Measurements from ENCODE around the gene RREB1. TPM values are rescaled to one million over a fixed set of nuclear protein-coding genes. Genes with fewer than 3 reads are reported as not detected.

RREB1 gene
- total and polyA plus RNA-seq, 2 experiments from 2014 or later = 8.5 to 25.5 TPM

DNA sequence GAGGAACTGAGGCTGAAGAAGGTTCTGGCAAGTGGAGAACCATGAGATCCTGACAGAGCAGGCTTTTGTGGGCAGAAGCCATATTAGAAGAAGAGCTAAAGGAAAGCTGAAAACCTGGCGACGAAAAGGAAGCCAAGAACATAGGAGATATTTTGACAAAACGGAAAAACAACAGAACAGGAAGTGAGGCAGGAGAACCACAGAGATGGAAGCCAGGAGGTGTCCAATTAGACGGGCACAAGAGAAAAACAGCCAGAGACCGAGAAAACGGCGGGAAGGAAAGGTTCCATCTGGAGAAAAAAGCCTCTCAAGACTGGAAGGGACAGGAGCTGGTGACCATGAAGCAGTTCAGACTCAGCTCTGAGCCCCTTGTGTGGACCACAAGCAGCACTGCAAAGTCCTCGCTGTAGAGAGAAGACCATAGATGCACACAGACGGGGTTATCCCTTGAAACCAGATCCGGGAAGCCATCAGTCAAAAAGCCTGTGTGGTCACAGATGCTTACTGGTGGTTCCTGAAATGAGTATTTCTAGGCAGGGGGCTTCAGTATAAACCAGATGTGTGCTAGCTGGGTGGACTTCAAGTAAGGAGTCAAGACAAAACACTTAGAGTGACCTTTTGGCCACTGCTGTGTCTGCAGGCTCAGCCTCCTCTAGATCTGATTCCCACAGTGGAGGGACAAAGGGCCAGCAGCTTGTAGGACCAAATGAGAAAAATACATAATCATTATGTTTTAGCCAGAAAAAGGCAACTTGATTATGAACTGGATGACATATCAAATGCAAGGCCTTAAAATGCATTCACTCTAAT, 174.5 kb downstream of the RREB1 start:
- H3K27me3 ChIP-seq (ENCODE audit: insufficient read depth) = no peaks in the 10 kb centered on the region
- H3K9me3 Mint-ChIP-seq = no peaks in the 10 kb centered on the region
- peaks cover 4% of the 10 kb centered on the region for H4K20me1 ChIP-seq (replicated peaks; ENCODE audit: insufficient read depth)
- no peaks in the 10 kb centered on the region for H3K4me1 ChIP-seq (ENCODE audit: insufficient read depth)
- no peak overlapping the region for H3K4me3 ChIP-seq
- H3F3A ChIP-seq (replicated peaks; ENCODE audit: low read depth) = no peaks in the 10 kb centered on the region
- peak overlapping the region; percentile 30; the same call in 1 of the 2 replicates for H3K27ac Mint-ChIP-seq
- no peak overlapping the region for H2AFZ ChIP-seq
- ATAC-seq (no peak), DNase-seq (ENCODE audit: low spot score) (no peak)
- peaks cover 14% of the 10 kb centered on the region; the same call in 2 of the 3 replicates for H3K36me3 Mint-ChIP-seq (ENCODE audit: low read depth)
- no peaks in the 10 kb centered on the region for H3K79me2 ChIP-seq (replicated peaks; ENCODE audit: insufficient read depth)
- no peaks in the 10 kb centered on the region for H3K4me1 Mint-ChIP-seq
- H3K36me3 ChIP-seq (ENCODE audit: insufficient read depth) = peaks cover 2% of the 10 kb centered on the region; the same call in 1 of the 2 replicates
- no peak overlapping the region for H3K4me3 Mint-ChIP-seq
- no peaks in the 10 kb centered on the region for H3K9me2 ChIP-seq (ENCODE audit: insufficient read depth)
- no peak for TF ChIP-seq ZNF114 (CRISPR knock-in tag; IDR thresholded peaks at IDR 0.05)
- no peak for TF ChIP-seq STAT1 (IDR thresholded peaks at IDR 0.05; ENCODE audit: unreplicated experiment)
- no peak for TF ChIP-seq ZNF331 (CRISPR knock-in tag; IDR thresholded peaks at IDR 0.05; ENCODE audit: low read depth)
- TF ChIP-seq POLR2AphosphoS5 (IDR thresholded peaks at IDR 0.05; ENCODE audit: low read depth) = no peak
- TF ChIP-seq EZH2 (IDR thresholded peaks at IDR 0.05; ENCODE audit: low read depth, unreplicated experiment) = no peak
- H3K4me2 ChIP-seq = no peak overlapping the region
- no peak overlapping the region for H3K27ac ChIP-seq (ENCODE audit: low read depth)
- no peaks in the 10 kb centered on the region for H3K27me3 Mint-ChIP-seq (ENCODE audit: insufficient read depth, low read depth, poor library complexity)

DNA sequence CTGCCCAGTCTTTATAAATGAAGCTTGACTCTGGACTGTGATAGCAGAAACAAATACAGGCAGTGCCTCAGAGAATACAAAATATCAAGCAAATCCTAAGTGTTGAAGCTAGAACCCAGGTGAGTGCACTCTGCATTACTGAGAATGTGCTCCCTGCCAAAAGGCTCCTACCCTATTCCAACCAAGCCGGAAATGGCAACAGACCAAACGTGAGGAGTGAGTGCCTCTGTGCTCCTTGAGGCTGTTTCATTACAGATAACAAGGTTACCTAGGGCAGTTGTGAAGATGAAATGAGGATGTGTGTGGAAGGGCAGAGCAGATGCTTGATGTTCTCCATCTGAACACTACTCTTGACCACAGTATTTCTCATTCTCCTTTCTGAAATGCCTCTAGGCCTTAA, 175.9 kb downstream of the RREB1 start:
- no peak overlapping the region for H3K4me3 Mint-ChIP-seq
- Histone ChIP-seq H3F3A (replicated peaks; ENCODE audit: low read depth) (no peaks in the 10 kb centered on the region), H3K4me1 (ENCODE audit: insufficient read depth) (no peaks in the 10 kb centered on the region), H3K27me3 (ENCODE audit: insufficient read depth) (no peaks in the 10 kb centered on the region), H4K20me1 (replicated peaks; ENCODE audit: insufficient read depth) (peaks cover 4% of the 10 kb centered on the region), H2AFZ (no peak overlapping the region), H3K4me3 (no peak overlapping the region), H3K36me3 (ENCODE audit: insufficient read depth) (peaks cover 16% of the 10 kb centered on the region), H3K4me2 (no peak overlapping the region), H3K27ac (ENCODE audit: low read depth) (no peak overlapping the region), H3K9me2 (ENCODE audit: insufficient read depth) (no peaks in the 10 kb centered on the region), H3K79me2 (replicated peaks; ENCODE audit: insufficient read depth) (no peaks in the 10 kb centered on the region)
- ATAC-seq (no peak), DNase-seq (ENCODE audit: low spot score) (no peak)
- no peaks in the 10 kb centered on the region for H3K4me1 Mint-ChIP-seq
- peaks cover 26% of the 10 kb centered on the region; the same call in 2 of the 3 replicates for H3K36me3 Mint-ChIP-seq (ENCODE audit: low read depth)
- no peaks in the 10 kb centered on the region for H3K9me3 Mint-ChIP-seq
- no peaks in the 10 kb centered on the region for H3K27me3 Mint-ChIP-seq (ENCODE audit: insufficient read depth, low read depth, poor library complexity)
- no peak overlapping the region; the same call in 1 of the 2 replicates for H3K27ac Mint-ChIP-seq
- TF ChIP-seq JUNB (IDR thresholded peaks at IDR 0.05; ENCODE audit: unreplicated experiment) (no peak), EZH2phosphoT487 (IDR thresholded peaks at IDR 0.05; ENCODE audit: unreplicated experiment) (no peak), CREB1 (CRISPR knock-in tag; IDR thresholded peaks at IDR 0.05; ENCODE audit: low read depth) (no peak), ZNF114 (CRISPR knock-in tag; IDR thresholded peaks at IDR 0.05) (no peak), EZH2 (IDR thresholded peaks at IDR 0.05; ENCODE audit: low read depth, unreplicated experiment) (no peak), STAT1 (IDR thresholded peaks at IDR 0.05; ENCODE audit: unreplicated experiment) (no peak), POLR2AphosphoS5 (IDR thresholded peaks at IDR 0.05; ENCODE audit: low read depth) (no peak)
- TF ChIP-seq, protein P1, sequence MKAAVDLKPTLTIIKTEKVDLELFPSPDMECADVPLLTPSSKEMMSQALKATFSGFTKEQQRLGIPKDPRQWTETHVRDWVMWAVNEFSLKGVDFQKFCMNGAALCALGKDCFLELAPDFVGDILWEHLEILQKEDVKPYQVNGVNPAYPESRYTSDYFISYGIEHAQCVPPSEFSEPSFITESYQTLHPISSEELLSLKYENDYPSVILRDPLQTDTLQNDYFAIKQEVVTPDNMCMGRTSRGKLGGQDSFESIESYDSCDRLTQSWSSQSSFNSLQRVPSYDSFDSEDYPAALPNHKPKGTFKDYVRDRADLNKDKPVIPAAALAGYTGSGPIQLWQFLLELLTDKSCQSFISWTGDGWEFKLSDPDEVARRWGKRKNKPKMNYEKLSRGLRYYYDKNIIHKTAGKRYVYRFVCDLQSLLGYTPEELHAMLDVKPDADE (IDR thresholded peaks at IDR 0.05) = no peak
- TF ChIP-seq, protein P2, sequence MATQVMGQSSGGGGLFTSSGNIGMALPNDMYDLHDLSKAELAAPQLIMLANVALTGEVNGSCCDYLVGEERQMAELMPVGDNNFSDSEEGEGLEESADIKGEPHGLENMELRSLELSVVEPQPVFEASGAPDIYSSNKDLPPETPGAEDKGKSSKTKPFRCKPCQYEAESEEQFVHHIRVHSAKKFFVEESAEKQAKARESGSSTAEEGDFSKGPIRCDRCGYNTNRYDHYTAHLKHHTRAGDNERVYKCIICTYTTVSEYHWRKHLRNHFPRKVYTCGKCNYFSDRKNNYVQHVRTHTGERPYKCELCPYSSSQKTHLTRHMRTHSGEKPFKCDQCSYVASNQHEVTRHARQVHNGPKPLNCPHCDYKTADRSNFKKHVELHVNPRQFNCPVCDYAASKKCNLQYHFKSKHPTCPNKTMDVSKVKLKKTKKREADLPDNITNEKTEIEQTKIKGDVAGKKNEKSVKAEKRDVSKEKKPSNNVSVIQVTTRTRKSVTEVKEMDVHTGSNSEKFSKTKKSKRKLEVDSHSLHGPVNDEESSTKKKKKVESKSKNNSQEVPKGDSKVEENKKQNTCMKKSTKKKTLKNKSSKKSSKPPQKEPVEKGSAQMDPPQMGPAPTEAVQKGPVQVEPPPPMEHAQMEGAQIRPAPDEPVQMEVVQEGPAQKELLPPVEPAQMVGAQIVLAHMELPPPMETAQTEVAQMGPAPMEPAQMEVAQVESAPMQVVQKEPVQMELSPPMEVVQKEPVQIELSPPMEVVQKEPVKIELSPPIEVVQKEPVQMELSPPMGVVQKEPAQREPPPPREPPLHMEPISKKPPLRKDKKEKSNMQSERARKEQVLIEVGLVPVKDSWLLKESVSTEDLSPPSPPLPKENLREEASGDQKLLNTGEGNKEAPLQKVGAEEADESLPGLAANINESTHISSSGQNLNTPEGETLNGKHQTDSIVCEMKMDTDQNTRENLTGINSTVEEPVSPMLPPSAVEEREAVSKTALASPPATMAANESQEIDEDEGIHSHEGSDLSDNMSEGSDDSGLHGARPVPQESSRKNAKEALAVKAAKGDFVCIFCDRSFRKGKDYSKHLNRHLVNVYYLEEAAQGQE (IDR thresholded peaks at IDR 0.05; ENCODE audit: unreplicated experiment) = no peak
- TF ChIP-seq, protein P3, sequence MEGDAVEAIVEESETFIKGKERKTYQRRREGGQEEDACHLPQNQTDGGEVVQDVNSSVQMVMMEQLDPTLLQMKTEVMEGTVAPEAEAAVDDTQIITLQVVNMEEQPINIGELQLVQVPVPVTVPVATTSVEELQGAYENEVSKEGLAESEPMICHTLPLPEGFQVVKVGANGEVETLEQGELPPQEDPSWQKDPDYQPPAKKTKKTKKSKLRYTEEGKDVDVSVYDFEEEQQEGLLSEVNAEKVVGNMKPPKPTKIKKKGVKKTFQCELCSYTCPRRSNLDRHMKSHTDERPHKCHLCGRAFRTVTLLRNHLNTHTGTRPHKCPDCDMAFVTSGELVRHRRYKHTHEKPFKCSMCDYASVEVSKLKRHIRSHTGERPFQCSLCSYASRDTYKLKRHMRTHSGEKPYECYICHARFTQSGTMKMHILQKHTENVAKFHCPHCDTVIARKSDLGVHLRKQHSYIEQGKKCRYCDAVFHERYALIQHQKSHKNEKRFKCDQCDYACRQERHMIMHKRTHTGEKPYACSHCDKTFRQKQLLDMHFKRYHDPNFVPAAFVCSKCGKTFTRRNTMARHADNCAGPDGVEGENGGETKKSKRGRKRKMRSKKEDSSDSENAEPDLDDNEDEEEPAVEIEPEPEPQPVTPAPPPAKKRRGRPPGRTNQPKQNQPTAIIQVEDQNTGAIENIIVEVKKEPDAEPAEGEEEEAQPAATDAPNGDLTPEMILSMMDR (conservative IDR thresholded peaks at IDR 0.05; ENCODE audit: low read depth in 2 of 2) = no peak

Data from GM23338 (cell line).